HepG2 (cell line): ENCODE data around the gene PLXNC1. TPM values are rescaled to one million over a fixed set of nuclear protein-coding genes. Genes with fewer than 3 reads are reported as not detected.

Experiments
- ATAC-seq: fragments of 200-7000 bp; cut with Tn5 transposase; 3 replicates; pipeline ENCODE4 v1.9.1; 2020; ENCODE audit warnings: mild to moderate bottlenecking, moderate library complexity
- BruUV-seq: library from RNA; stranded (reverse); fragments of 400-500 nt; replicated peaks from 2 replicates; lab custom pipeline; 2021; lab: Mats Ljungman, UMichigan
- CTCF ChIA-PET: fragments of 300-600 bp; formaldehyde crosslinking; extraction: SDS; loops from one replicate; lab custom pipeline; 2021; ENCODE audit warnings: low total read pairs, inconsistent platforms, low intra/inter-chr PET ratio; lab: Yijun Ruan, JAX
- POLR2A ChIA-PET: fragments of 350-600 bp; sonication (Branson Sonifier 250); formaldehyde crosslinking; loops from one replicate; lab custom pipeline; 2020; ENCODE audit warnings: antibody characterized with exemption, inconsistent platforms; lab: Yijun Ruan, JAX
- DNase-seq: peaks from one replicate; pipeline ENCODE4 v3.0.0-alpha.2; 2015; ENCODE audit warnings: low spot score
- FAIRE-seq: peaks from 3 replicates; lab custom pipeline; 2011; peaks lifted over from hg19 to GRCh38; lab: Jason Lieb, UNC
- H2AFZ ChIP-seq: one replicate; pipeline ENCODE4 v1.6.1; 2011; ENCODE audit warnings: low read length, inconsistent platforms
- H3K27ac ChIP-seq: fragments of 300-600 bp; 3 replicates; pipeline ENCODE4 v1.8.0; 2011; ENCODE audit warnings: mixed run types, mild to moderate bottlenecking, mixed read lengths, low read length, inconsistent platforms; ENCODE audit not compliant: insufficient read depth; ENCODE audit errors: extremely low read length
- H3K27me3 ChIP-seq, 2 experiments: fragments of 200-600 bp in 1 of 2; 2 replicates in 1 of 2; 3 replicates in 1 of 2; pipeline versions ENCODE4 v1.6.0 to v1.8.0; 2011; ENCODE audit warnings: low read length in 2 of 2, mild to moderate bottlenecking in 2 of 2, moderate library complexity in 2 of 2, inconsistent platforms in 1 of 2; ENCODE audit not compliant: insufficient read depth in 2 of 2, control insufficient read depth in 1 of 2
- H3K36me3 ChIP-seq, 2 experiments: fragments of 200-600 bp in 1 of 2; replicated peaks in 1 of 2; 2 replicates in 1 of 2; 3 replicates in 1 of 2; pipeline versions ENCODE4 v1.5.1 to v1.8.0; 2011; ENCODE audit warnings: low read length in 2 of 2, inconsistent platforms in 1 of 2; ENCODE audit not compliant: insufficient read depth in 2 of 2, control insufficient read depth in 1 of 2
- H3K4me1 ChIP-seq: 2 replicates; pipeline ENCODE4 v1.5.1; 2012; ENCODE audit warnings: low read length, inconsistent platforms; ENCODE audit not compliant: insufficient read depth
- H3K4me2 ChIP-seq: 2 replicates; pipeline ENCODE4 v1.6.0; 2011; ENCODE audit warnings: low read depth, low read length, inconsistent platforms
- H3K4me3 ChIP-seq, 3 experiments: fragments of 200-600 bp in 1 of 3; sonication (generic), shearing (Covaris generic) in 1 of 3; replicated peaks in 1 of 3; 2 replicates each; pipeline ENCODE4 v1.5.1; 2011 to 2016; ENCODE audit warnings: low read length in 3 of 3, inconsistent platforms in 2 of 3, low read depth in 2 of 3, mild to moderate bottlenecking in 2 of 3, control low read depth in 1 of 3, mixed read lengths in 1 of 3; ENCODE audit not compliant: insufficient read depth in 1 of 3
- H3K79me2 ChIP-seq: one replicate; pipeline ENCODE4 v1.6.1; 2011; ENCODE audit warnings: low read length, inconsistent platforms; ENCODE audit not compliant: insufficient read depth
- H3K9ac ChIP-seq: 2 replicates; pipeline ENCODE4 v1.6.0; 2011; ENCODE audit warnings: mild to moderate bottlenecking, low read depth, low read length, inconsistent platforms; ENCODE audit not compliant: insufficient read depth
- H3K9me3 ChIP-seq: 2 replicates; pipeline ENCODE4 v1.5.1; 2012; ENCODE audit warnings: mild to moderate bottlenecking, low read length
- H4K20me1 ChIP-seq: 2 replicates; pipeline ENCODE4 v1.6.0; 2011; ENCODE audit warnings: inconsistent platforms, mild to moderate bottlenecking, low read length, moderate library complexity; ENCODE audit not compliant: insufficient read depth
- KDM2A ChIP-seq: sonication (generic); formaldehyde crosslinking; IDR thresholded peaks from 2 replicates; pipeline ENCODE4 v1.4.0; 2020; ENCODE audit warnings: low read depth, missing genetic modification reagents, borderline replicate concordance
- SMAD3 ChIP-seq: sonication (generic); formaldehyde crosslinking; IDR thresholded peaks from 2 replicates; pipeline ENCODE4 v1.4.0; 2020; ENCODE audit warnings: missing genetic modification reagents
- SRF ChIP-seq: IDR thresholded peaks from 2 replicates; pipeline ENCODE4 v1.6.1; 2011; ENCODE audit warnings: mild to moderate bottlenecking, low read depth, low read length, moderate library complexity
- ZNF777 ChIP-seq: sonication (generic); formaldehyde crosslinking; IDR thresholded peaks from 2 replicates; pipeline ENCODE4 v1.4.0; 2020; ENCODE audit warnings: missing genetic modification reagents
- WGBS: methylation state at CpG from one replicate; pipeline ENCODE4 v1.1.6; 2017; ENCODE audit warnings: low lambda C conversion rate; 5-methylcytosine and 5-hydroxymethylcytosine counted together
- in situ Hi-C: cut with HindIII; loops from 2 replicates; pipeline ENCODE4 v1.10.0; 2017; ENCODE audit warnings: low pct_unique_long_range_greater_than_20kb; ENCODE audit not compliant: extremely low pct_ligation_motif_present
- intact Hi-C: fragments of 100-400 bp; cut with micrococcal nuclease; formaldehyde crosslinking; loops from one replicate; pipeline ENCODE4 v1.10.0; 2022; ENCODE audit not compliant: unreplicated experiment
- polyA plus RNA-seq, 8 experiments: library from polyadenylated mRNA; depleted of rRNA in 3 of 8; stranded (reverse) in 7 of 8; unstranded in 1 of 8; fragments of >200 nt; fragmentation: Illumina TruSeq in 4 of 8; extraction: Trizol in 4 of 8; gene quantifications; 2 replicates each; pipeline versions ENCODE4 v1.2.1 to v1.2.3, GENCODE V29; 2011 to 2016; ENCODE audit warnings: low read depth in 4 of 8, missing spikeins in 1 of 8, mixed read lengths in 1 of 8; ENCODE audit not compliant: insufficient read depth in 1 of 8
- total RNA-seq, 5 experiments: library from RNA; depleted of rRNA; stranded (reverse); fragments of >200 nt; fragmentation: Illumina TruSeq; extraction: Trizol; gene quantifications; 2 replicates each; pipeline ENCODE4 v1.2.3, GENCODE V29; 2016; ENCODE audit warnings: low read depth in 1 of 5
- TF ChIP-seq, protein P1 (sequence below): sonication (generic); formaldehyde crosslinking; IDR thresholded peaks from 2 replicates; pipeline ENCODE4 v1.5.0; 2020; ENCODE audit warnings: missing genetic modification reagents
- TF ChIP-seq, protein P2 (sequence below): sonication (generic); formaldehyde crosslinking; conservative IDR thresholded peaks from 2 replicates; pipeline ENCODE4 v1.8.0; 2022; ENCODE audit warnings: missing genetic modification reagents
- TF ChIP-seq, protein P3 (sequence below): sonication (generic); formaldehyde crosslinking; IDR thresholded peaks from 2 replicates; pipeline ENCODE4 v1.5.1; 2020; ENCODE audit warnings: missing genetic modification reagents, mild to moderate bottlenecking, borderline replicate concordance
- TF ChIP-seq, protein P4 (sequence below): sonication (generic); formaldehyde crosslinking; IDR thresholded peaks from 2 replicates; pipeline ENCODE4 v1.4.0; 2020; ENCODE audit warnings: low read depth, mild to moderate bottlenecking, missing genetic modification reagents
- TF ChIP-seq, protein P5 (sequence below): sonication (generic); formaldehyde crosslinking; IDR thresholded peaks from 2 replicates; pipeline ENCODE4 v1.4.0; 2020; ENCODE audit warnings: mild to moderate bottlenecking, missing genetic modification reagents, borderline replicate concordance
- TF ChIP-seq, protein P6 (sequence below): sonication (generic); formaldehyde crosslinking; IDR thresholded peaks from 2 replicates; pipeline ENCODE4 v1.5.0; 2020; ENCODE audit warnings: mild to moderate bottlenecking, low read depth, missing genetic modification reagents, borderline replicate concordance

The PLXNC1 gene
- total and polyA plus RNA-seq, 2 of the 13 experiments (the other 11 are each of a cell fraction or from before 2014, with no cell fraction given): 6.6 to 11.2 TPM

DNA sequence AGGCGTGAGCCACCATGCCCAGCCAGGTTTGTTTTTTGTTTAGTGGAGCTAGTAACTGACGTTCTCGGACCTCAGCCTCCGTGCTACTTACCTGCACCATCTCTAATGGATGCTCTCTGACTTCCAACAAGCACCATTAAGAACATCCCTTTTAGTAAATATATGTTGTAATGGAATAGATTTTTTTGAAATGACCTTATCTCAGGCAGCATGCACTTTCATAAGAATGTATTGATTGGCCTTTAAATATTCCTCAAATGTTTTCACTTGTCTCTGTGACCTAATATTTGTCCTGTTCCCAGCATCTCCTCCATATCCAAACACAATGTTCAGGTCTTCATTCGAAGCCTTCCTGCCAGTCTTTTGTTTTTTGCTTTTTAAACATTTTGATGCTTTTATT is 51.7 kb downstream of the PLXNC1 start:
- Histone ChIP-seq H2AFZ (no peak overlapping the region), H3K27me3 (no peaks in the 10 kb centered on the region), H3K9me3 (no peaks in the 10 kb centered on the region), H4K20me1 (no peaks in the 10 kb centered on the region), H3K36me3 (peaks cover 0 to 2% of the 10 kb centered on the region in 2 experiments; a peak in 2 of 5 replicates), H3K4me1 (peaks cover 60% of the 10 kb centered on the region), H3K27ac (peak overlapping the region; percentile 63), H3K4me3 (no peak overlapping the region), H3K9ac (no peak overlapping the region), H3K79me2 (no peaks in the 10 kb centered on the region), H3K4me2 (0 out of 2 replicates have a peak overlapping the region, but pooled peaks have one; percentile 24)
- BruUV-seq: no TSS peak
- CTCF ChIA-PET: no interaction called here
- no peak for FAIRE-seq
- WGBS: 38% methylated on average over 5 of the region's 5 CpGs
- in situ Hi-C loops (no loop called here), intact Hi-C loops (loop anchor here (1.0 kb wide), 1 partner anchor 17 kb away; no protein-coding TSS in a partner anchor)
- POLR2A ChIA-PET: interaction anchor here (1.0 to 4.7 kb wide), 5 partner anchors 9 to 51 kb away, joined by 3 to 24 read pairs (median 6); partner anchors contain the start of gene PLXNC1
- peak; percentile 76 for DNase-seq
- ATAC-seq: peak; percentile 79
- TF ChIP-seq, protein P1, sequence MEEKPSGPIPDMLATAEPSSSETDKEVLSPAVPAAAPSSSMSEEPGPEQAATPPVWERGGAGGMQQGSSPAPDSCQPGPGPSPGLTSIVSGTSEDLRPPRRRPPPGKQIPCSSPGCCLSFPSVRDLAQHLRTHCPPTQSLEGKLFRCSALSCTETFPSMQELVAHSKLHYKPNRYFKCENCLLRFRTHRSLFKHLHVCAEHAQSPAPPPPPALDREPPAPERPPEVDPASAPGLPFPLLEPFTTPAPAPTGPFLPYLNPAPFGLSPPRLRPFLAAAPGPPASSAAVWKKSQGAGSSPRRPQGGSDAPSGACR (CRISPR knock-in tag): no peak
- TF ChIP-seq SMAD3 (CRISPR knock-in tag): 0 out of 2 replicates have a peak, but pooled peaks have one; percentile 70
- TF ChIP-seq SRF: no peak
- TF ChIP-seq KDM2A (CRISPR knock-in tag): no peak
- TF ChIP-seq, protein P2, sequence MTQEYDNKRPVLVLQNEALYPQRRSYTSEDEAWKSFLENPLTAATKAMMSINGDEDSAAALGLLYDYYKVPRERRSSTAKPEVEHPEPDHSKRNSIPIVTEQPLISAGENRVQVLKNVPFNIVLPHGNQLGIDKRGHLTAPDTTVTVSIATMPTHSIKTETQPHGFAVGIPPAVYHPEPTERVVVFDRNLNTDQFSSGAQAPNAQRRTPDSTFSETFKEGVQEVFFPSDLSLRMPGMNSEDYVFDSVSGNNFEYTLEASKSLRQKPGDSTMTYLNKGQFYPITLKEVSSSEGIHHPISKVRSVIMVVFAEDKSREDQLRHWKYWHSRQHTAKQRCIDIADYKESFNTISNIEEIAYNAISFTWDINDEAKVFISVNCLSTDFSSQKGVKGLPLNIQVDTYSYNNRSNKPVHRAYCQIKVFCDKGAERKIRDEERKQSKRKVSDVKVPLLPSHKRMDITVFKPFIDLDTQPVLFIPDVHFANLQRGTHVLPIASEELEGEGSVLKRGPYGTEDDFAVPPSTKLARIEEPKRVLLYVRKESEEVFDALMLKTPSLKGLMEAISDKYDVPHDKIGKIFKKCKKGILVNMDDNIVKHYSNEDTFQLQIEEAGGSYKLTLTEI (CRISPR knock-in tag): no peak
- TF ChIP-seq, protein P3, sequence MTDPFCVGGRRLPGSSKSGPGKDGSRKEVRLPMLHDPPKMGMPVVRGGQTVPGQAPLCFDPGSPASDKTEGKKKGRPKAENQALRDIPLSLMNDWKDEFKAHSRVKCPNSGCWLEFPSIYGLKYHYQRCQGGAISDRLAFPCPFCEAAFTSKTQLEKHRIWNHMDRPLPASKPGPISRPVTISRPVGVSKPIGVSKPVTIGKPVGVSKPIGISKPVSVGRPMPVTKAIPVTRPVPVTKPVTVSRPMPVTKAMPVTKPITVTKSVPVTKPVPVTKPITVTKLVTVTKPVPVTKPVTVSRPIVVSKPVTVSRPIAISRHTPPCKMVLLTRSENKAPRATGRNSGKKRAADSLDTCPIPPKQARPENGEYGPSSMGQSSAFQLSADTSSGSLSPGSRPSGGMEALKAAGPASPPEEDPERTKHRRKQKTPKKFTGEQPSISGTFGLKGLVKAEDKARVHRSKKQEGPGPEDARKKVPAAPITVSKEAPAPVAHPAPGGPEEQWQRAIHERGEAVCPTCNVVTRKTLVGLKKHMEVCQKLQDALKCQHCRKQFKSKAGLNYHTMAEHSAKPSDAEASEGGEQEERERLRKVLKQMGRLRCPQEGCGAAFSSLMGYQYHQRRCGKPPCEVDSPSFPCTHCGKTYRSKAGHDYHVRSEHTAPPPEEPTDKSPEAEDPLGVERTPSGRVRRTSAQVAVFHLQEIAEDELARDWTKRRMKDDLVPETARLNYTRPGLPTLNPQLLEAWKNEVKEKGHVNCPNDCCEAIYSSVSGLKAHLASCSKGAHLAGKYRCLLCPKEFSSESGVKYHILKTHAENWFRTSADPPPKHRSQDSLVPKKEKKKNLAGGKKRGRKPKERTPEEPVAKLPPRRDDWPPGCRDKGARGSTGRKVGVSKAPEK (CRISPR knock-in tag): no peak
- TF ChIP-seq ZNF777 (CRISPR knock-in tag): 0 out of 2 replicates have a peak, but pooled peaks have one; percentile 24
- TF ChIP-seq, protein P4, sequence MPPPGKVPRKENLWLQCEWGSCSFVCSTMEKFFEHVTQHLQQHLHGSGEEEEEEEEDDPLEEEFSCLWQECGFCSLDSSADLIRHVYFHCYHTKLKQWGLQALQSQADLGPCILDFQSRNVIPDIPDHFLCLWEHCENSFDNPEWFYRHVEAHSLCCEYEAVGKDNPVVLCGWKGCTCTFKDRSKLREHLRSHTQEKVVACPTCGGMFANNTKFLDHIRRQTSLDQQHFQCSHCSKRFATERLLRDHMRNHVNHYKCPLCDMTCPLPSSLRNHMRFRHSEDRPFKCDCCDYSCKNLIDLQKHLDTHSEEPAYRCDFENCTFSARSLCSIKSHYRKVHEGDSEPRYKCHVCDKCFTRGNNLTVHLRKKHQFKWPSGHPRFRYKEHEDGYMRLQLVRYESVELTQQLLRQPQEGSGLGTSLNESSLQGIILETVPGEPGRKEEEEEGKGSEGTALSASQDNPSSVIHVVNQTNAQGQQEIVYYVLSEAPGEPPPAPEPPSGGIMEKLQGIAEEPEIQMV (CRISPR knock-in tag): no peak
- TF ChIP-seq, protein P5, sequence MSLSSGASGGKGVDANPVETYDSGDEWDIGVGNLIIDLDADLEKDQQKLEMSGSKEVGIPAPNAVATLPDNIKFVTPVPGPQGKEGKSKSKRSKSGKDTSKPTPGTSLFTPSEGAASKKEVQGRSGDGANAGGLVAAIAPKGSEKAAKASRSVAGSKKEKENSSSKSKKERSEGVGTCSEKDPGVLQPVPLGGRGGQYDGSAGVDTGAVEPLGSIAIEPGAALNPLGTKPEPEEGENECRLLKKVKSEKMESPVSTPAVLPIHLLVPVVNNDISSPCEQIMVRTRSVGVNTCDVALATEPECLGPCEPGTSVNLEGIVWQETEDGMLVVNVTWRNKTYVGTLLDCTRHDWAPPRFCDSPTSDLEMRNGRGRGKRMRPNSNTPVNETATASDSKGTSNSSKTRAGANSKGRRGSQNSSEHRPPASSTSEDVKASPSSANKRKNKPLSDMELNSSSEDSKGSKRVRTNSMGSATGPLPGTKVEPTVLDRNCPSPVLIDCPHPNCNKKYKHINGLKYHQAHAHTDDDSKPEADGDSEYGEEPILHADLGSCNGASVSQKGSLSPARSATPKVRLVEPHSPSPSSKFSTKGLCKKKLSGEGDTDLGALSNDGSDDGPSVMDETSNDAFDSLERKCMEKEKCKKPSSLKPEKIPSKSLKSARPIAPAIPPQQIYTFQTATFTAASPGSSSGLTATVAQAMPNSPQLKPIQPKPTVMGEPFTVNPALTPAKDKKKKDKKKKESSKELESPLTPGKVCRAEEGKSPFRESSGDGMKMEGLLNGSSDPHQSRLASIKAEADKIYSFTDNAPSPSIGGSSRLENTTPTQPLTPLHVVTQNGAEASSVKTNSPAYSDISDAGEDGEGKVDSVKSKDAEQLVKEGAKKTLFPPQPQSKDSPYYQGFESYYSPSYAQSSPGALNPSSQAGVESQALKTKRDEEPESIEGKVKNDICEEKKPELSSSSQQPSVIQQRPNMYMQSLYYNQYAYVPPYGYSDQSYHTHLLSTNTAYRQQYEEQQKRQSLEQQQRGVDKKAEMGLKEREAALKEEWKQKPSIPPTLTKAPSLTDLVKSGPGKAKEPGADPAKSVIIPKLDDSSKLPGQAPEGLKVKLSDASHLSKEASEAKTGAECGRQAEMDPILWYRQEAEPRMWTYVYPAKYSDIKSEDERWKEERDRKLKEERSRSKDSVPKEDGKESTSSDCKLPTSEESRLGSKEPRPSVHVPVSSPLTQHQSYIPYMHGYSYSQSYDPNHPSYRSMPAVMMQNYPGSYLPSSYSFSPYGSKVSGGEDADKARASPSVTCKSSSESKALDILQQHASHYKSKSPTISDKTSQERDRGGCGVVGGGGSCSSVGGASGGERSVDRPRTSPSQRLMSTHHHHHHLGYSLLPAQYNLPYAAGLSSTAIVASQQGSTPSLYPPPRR (CRISPR knock-in tag): peak; percentile 53; the same call in 1 of the 2 replicates
- TF ChIP-seq, protein P6, sequence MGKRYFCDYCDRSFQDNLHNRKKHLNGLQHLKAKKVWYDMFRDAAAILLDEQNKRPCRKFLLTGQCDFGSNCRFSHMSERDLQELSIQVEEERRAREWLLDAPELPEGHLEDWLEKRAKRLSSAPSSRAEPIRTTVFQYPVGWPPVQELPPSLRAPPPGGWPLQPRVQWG (CRISPR knock-in tag): no peak
